Tibial nerve (tissue), 4 donors: Measurements from ENCODE around the gene NUP188.
A peak's percentile ranks its signal among the peaks of the same experiment; 100 is the strongest.

Experiments
- CTCF ChIP-seq, 5 experiments: fragments of 200-600 bp in 3 of 5; fragments of 450-650 bp in 2 of 5; sonication (generic) in 3 of 5; IDR thresholded peaks; one replicate each; pipeline ENCODE4 v1.5.1; 2016 to 2019; ENCODE audit warnings: antibody characterized with exemption in 5 of 5, mild to moderate bottlenecking in 3 of 5, moderate library complexity in 2 of 5
- EP300 ChIP-seq, 2 donors: sonication (generic); formaldehyde crosslinking; IDR thresholded peaks; one replicate each; pipeline ENCODE4 v1.6.1; 2017; ENCODE audit warnings: antibody characterized with exemption in 2 of 2, mild to moderate bottlenecking in 1 of 2
- POLR2A ChIP-seq, 2 donors: fragments of 450-650 bp; IDR thresholded peaks; one replicate each; pipeline ENCODE4 v1.6.1; 2017; ENCODE audit warnings: antibody characterized with exemption in 2 of 2, mild to moderate bottlenecking in 2 of 2, moderate library complexity in 2 of 2

GRCh38 chr9:128917151-128917849, 30.2 kb upstream of the NUP188 start:
- TF ChIP-seq CTCF (IDR thresholded peaks at IDR 0.05) (no peak), POLR2A (IDR thresholded peaks at IDR 0.05) (peak in 1 of 2 donors; percentile 41), EP300 (IDR thresholded peaks at IDR 0.05) (peak; percentile 63 to 67)
